Testis (tissue), 3 donors: Measurements from ENCODE around the gene ZNF396. TPM values are rescaled to one million over a fixed set of nuclear protein-coding genes. Genes with fewer than 3 reads are reported as not detected.
A peak's percentile ranks its signal among the peaks of the same experiment; 100 is the strongest.

Source experiments
- DNase-seq: peaks from one replicate; pipeline ENCODE4 v3.0.0-alpha.2; 2019
- H3K27ac ChIP-seq, 2 donors: fragments of 200-600 bp; sonication (generic); one replicate each; pipeline ENCODE4 v1.5.1; 2019
- H3K27me3 ChIP-seq: fragments of 200-600 bp; sonication (generic); one replicate; pipeline ENCODE4 v1.5.1; 2019
- H3K36me3 ChIP-seq: fragments of 200-600 bp; sonication (generic); one replicate; pipeline ENCODE4 v1.5.1; 2017; ENCODE audit warnings: low read depth; ENCODE audit errors: missing control alignments
- H3K4me1 ChIP-seq: fragments of 200-600 bp; sonication (generic); one replicate; pipeline ENCODE4 v1.5.1; 2019
- H3K4me3 ChIP-seq, 2 donors: fragments of 200-600 bp; sonication (generic); one replicate each; pipeline ENCODE4 v1.5.1; 2017 to 2019
- H3K9me3 ChIP-seq: fragments of 200-600 bp; sonication (generic); one replicate; pipeline ENCODE4 v1.5.1; 2017
- CTCF ChIP-seq, 3 experiments: fragments of 450-650 bp in 2 of 3; fragments of 200-600 bp in 1 of 3; sonication (generic) in 1 of 3; IDR thresholded peaks; one replicate each; pipeline ENCODE4 v1.5.1; 2016 to 2019; ENCODE audit warnings: antibody characterized with exemption in 3 of 3, mild to moderate bottlenecking in 2 of 3, moderate library complexity in 1 of 3
- POLR2A ChIP-seq: fragments of 450-650 bp; IDR thresholded peaks from one replicate; pipeline ENCODE4 v1.6.1; 2017; ENCODE audit warnings: antibody characterized with exemption, mild to moderate bottlenecking, moderate library complexity
- WGBS, 2 donors: methylation state at CpG; one replicate each; pipeline ENCODE4 v1.1.5; 2018; 5-methylcytosine and 5-hydroxymethylcytosine counted together
- intact Hi-C: fragments of 100-400 bp; cut with DNase I; formaldehyde crosslinking; loops from one replicate; pipeline ENCODE4 v1.15.1; 2023; ENCODE audit warnings: low total_unique reads
- polyA plus RNA-seq: library from polyadenylated mRNA; stranded (reverse); fragments of 350-450 nt; fragmentation: Illumina TruSeq; extraction: RNeasy Lipid Tissue Mini Kit (QIAGEN cat#74804); gene quantifications from one replicate; pipeline ENCODE4 v1.2.3, GENCODE V29; 2014; ENCODE audit warnings: low read depth, low replicate concordance; ENCODE audit not compliant: insufficient read depth
- total RNA-seq, 2 donors: library from RNA; depleted of rRNA; stranded (reverse); fragments of >200 nt; gene quantifications; one replicate each; pipeline ENCODE4 v1.2.3, GENCODE V29; 2016

ZNF396 gene
- total and polyA plus RNA-seq, 3 donors from 2014 or later = 3.7 to 9.3 (median 7.3) TPM

GRCh38 chr18:35386600-35387100 lies 9.5 kb upstream of the ZNF396 start:
- Histone ChIP-seq H3K27ac (no peak overlapping the region), H3K4me3 (no peak overlapping the region), H3K27me3 (no peaks in the 10 kb centered on the region), H3K36me3 (no peaks in the 10 kb centered on the region), H3K9me3 (no peaks in the 10 kb centered on the region), H3K4me1 (no peaks in the 10 kb centered on the region)
- TF ChIP-seq POLR2A = no peak
- TF ChIP-seq CTCF (IDR thresholded peaks at IDR 0.05) = peak; percentile 57 to 83 (median 61)
- 19 to 20% methylated on average over 7 of the region's 7 CpGs for WGBS, 2 donors
- intact Hi-C loops = no loop called here
- peak; percentile 85 for DNase-seq

- Histone ChIP-seq H3K9me3 (no peaks in the 10 kb centered on the region), H3K36me3 (no peaks in the 10 kb centered on the region), H3K27ac (no peak overlapping the region), H3K27me3 (no peaks in the 10 kb centered on the region), H3K4me3 (no peak overlapping the region), H3K4me1 (no peaks in the 10 kb centered on the region)
- TF ChIP-seq POLR2A = no peak
- TF ChIP-seq CTCF (IDR thresholded peaks at IDR 0.05) = no peak
- intact Hi-C loops = no loop called here
- no peak for DNase-seq
- WGBS, 2 donors = 70 to 86% methylated on average over 2 of the region's 2 CpGs
Measured at GRCh38 chr18:35383136-35383535, 6.0 kb upstream of the ZNF396 start.

GRCh38 chr18:35379421-35379820 lies 2.3 kb upstream of the ZNF396 start:
- TF ChIP-seq CTCF (IDR thresholded peaks at IDR 0.05) (no peak), POLR2A (no peak)
- Histone ChIP-seq H3K4me3 (no peak overlapping the region), H3K4me1 (no peaks in the 10 kb centered on the region), H3K27me3 (no peaks in the 10 kb centered on the region), H3K27ac (no peak overlapping the region), H3K9me3 (no peaks in the 10 kb centered on the region), H3K36me3 (no peaks in the 10 kb centered on the region)
- intact Hi-C loops = no loop called here
- DNase-seq = no peak
- 72 to 83% methylated on average over 2 of the region's 2 CpGs for WGBS, 2 donors

- intact Hi-C loops = no loop called here
- no peak overlapping the region for H3K27ac ChIP-seq
Measured at GRCh38 chr18:35378574-35378896, 1.4 kb upstream of the ZNF396 start.

More at GRCh38 chr18:35378574-35378896, 1.4 kb upstream of the ZNF396 start:
- H3K4me3 ChIP-seq = no peak overlapping the region
- H3K4me1 ChIP-seq = no peaks in the 10 kb centered on the region
- 24 to 30% methylated on average over 4 of the region's 4 CpGs for WGBS, 2 donors
- no peak for DNase-seq
- H3K36me3 ChIP-seq = no peaks in the 10 kb centered on the region
- H3K27me3 ChIP-seq = no peaks in the 10 kb centered on the region
- H3K9me3 ChIP-seq = no peaks in the 10 kb centered on the region
- no peak for TF ChIP-seq POLR2A
- TF ChIP-seq CTCF (IDR thresholded peaks at IDR 0.05) = no peak
